Neutrophil (primary cell): ENCODE data around the gene IL32.

Source experiments
- H3K27ac ChIP-seq: fragments of 200-600 bp; sonication (generic); 2 replicates; pipeline ENCODE4 v1.5.1; 2016; ENCODE audit warnings: mild to moderate bottlenecking, moderate library complexity
- H3K27me3 ChIP-seq: fragments of 200-600 bp; sonication (generic); 2 replicates; pipeline ENCODE4 v1.6.0; 2016; ENCODE audit warnings: mild to moderate bottlenecking
- H3K36me3 ChIP-seq: fragments of 200-600 bp; sonication (generic); 2 replicates; pipeline ENCODE4 v1.5.1; 2017
- H3K4me1 ChIP-seq, 2 experiments: fragments of 200-600 bp in 1 of 2; sonication (generic) in 1 of 2; 1 replicate in 1 of 2; 2 replicates in 1 of 2; pipeline versions ENCODE4 v1.5.1 to v1.6.1; 2013 to 2016; ENCODE audit warnings: low read depth in 1 of 2, low read length in 1 of 2, mild to moderate bottlenecking in 1 of 2, moderate library complexity in 1 of 2; ENCODE audit not compliant: control insufficient read depth in 1 of 2, insufficient read depth in 1 of 2
- H3K4me3 ChIP-seq, 2 experiments: fragments of 200-600 bp in 1 of 2; sonication (generic) in 1 of 2; 1 replicate in 1 of 2; 2 replicates in 1 of 2; pipeline ENCODE4 v1.5.1; 2013 to 2016; ENCODE audit warnings: low read depth in 1 of 2, low read length in 1 of 2, mild to moderate bottlenecking in 1 of 2, moderate library complexity in 1 of 2
- H3K9me3 ChIP-seq: fragments of 200-600 bp; sonication (generic); 2 replicates; pipeline ENCODE4 v1.5.1; 2016
- TF ChIP-seq, protein P1 (sequence below): fragments of 200-600 bp; sonication (generic); IDR thresholded peaks from 2 replicates; pipeline ENCODE4 v1.5.1; 2016; ENCODE audit warnings: antibody characterized with exemption

Gene IL32

GRCh38 chr16:3089717-3090592 lies 24.5 kb downstream of the IL32 start:
- Histone ChIP-seq H3K4me3 (no peak overlapping the region), H3K27ac (no peak overlapping the region), H3K9me3 (no peaks in the 10 kb centered on the region), H3K27me3 (no peaks in the 10 kb centered on the region), H3K36me3 (no peaks in the 10 kb centered on the region), H3K4me1 (peaks cover 34 to 49% of the 10 kb centered on the region in 2 experiments)
- TF ChIP-seq, protein P1, sequence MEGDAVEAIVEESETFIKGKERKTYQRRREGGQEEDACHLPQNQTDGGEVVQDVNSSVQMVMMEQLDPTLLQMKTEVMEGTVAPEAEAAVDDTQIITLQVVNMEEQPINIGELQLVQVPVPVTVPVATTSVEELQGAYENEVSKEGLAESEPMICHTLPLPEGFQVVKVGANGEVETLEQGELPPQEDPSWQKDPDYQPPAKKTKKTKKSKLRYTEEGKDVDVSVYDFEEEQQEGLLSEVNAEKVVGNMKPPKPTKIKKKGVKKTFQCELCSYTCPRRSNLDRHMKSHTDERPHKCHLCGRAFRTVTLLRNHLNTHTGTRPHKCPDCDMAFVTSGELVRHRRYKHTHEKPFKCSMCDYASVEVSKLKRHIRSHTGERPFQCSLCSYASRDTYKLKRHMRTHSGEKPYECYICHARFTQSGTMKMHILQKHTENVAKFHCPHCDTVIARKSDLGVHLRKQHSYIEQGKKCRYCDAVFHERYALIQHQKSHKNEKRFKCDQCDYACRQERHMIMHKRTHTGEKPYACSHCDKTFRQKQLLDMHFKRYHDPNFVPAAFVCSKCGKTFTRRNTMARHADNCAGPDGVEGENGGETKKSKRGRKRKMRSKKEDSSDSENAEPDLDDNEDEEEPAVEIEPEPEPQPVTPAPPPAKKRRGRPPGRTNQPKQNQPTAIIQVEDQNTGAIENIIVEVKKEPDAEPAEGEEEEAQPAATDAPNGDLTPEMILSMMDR: no peak

DNA sequence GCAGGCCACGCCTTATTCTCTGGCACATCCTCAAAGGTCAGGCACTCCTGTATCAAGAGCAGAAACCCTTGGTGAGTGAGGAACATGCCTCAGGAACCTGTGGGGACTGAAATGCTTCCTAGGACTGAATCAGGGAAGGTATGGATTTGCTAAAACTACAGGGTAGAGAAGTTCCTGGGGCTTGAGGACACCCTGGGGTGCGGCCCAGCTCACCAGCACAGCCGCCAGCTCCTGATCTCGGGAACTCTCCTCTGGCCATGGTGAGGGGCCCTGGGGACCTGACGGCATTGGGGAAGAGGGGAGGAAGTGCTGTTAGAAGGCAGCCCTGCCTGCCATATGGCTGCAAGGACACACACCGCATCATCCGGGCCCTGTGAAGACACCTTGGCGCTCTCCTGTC lies 26.1 kb downstream of the IL32 start:
- Histone ChIP-seq H3K27me3 (no peaks in the 10 kb centered on the region), H3K4me1 (peaks cover 32 to 49% of the 10 kb centered on the region in 2 experiments), H3K36me3 (no peaks in the 10 kb centered on the region), H3K27ac (no peak overlapping the region), H3K4me3 (no peak overlapping the region), H3K9me3 (no peaks in the 10 kb centered on the region)
- TF ChIP-seq, protein P1: no peak

GRCh38 chr16:3092501-3092941 lies 27.1 kb downstream of the IL32 start:
- Histone ChIP-seq H3K36me3 (no peaks in the 10 kb centered on the region), H3K4me1 (peaks cover 32 to 49% of the 10 kb centered on the region in 2 experiments), H3K27ac (no peak overlapping the region), H3K27me3 (no peaks in the 10 kb centered on the region), H3K9me3 (no peaks in the 10 kb centered on the region), H3K4me3 (no peak overlapping the region)
- TF ChIP-seq, protein P1: no peak

- no peaks in the 10 kb centered on the region for H3K36me3 ChIP-seq
- H3K4me3 ChIP-seq: no peak overlapping the region
- H3K27ac ChIP-seq: no peak overlapping the region
- peaks cover 3% of the 10 kb centered on the region for H3K27me3 ChIP-seq
- peaks cover 35 to 50% of the 10 kb centered on the region in 2 experiments for H3K4me1 ChIP-seq
- TF ChIP-seq, protein P1: peak; percentile 52
- no peaks in the 10 kb centered on the region for H3K9me3 ChIP-seq
These were observed 29.0 kb downstream of the IL32 start for GRCh38 chr16:3094289-3095027.

DNA sequence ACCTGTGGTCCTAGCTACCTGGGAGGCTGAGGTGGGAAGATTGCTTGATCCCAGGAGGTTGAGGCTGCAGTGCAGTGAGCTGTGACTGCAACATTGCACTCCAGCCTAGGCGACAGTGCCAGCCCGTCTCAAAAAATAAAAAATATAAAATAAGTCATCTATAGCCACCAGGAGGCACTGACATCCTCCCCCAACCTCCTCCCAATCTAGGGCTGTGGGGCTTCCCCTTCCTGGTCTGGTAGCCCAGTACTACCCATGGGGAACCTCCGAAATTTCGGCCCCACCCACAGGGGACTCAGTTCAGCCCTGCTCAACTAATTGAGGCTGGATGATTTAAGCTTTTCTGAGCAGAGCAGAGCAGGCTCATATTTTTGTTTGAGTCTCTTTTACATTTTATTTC lies 30.4 kb downstream of the IL32 start:
- peak overlapping the region; percentile 70 for H3K27ac ChIP-seq
- no peaks in the 10 kb centered on the region for H3K36me3 ChIP-seq
- TF ChIP-seq, protein P1: peak; percentile 46
- H3K4me3 ChIP-seq: peak overlapping the region in 1 of 2 experiments; percentile 12
- no peaks in the 10 kb centered on the region for H3K9me3 ChIP-seq
- peaks cover 46 to 63% of the 10 kb centered on the region in 2 experiments for H3K4me1 ChIP-seq
- peaks cover 3% of the 10 kb centered on the region for H3K27me3 ChIP-seq
